HG03460 (cell line): ENCODE results near the gene DLEU7.
A peak's percentile ranks its signal among the peaks of the same experiment; 100 is the strongest.

Experiments used
- ATAC-seq: cut with Tn5 transposase; IDR thresholded peaks from one replicate; pipeline ENCODE4 v1.9.1; 2021; ENCODE audit not compliant: unreplicated experiment

DLEU7 gene

DNA sequence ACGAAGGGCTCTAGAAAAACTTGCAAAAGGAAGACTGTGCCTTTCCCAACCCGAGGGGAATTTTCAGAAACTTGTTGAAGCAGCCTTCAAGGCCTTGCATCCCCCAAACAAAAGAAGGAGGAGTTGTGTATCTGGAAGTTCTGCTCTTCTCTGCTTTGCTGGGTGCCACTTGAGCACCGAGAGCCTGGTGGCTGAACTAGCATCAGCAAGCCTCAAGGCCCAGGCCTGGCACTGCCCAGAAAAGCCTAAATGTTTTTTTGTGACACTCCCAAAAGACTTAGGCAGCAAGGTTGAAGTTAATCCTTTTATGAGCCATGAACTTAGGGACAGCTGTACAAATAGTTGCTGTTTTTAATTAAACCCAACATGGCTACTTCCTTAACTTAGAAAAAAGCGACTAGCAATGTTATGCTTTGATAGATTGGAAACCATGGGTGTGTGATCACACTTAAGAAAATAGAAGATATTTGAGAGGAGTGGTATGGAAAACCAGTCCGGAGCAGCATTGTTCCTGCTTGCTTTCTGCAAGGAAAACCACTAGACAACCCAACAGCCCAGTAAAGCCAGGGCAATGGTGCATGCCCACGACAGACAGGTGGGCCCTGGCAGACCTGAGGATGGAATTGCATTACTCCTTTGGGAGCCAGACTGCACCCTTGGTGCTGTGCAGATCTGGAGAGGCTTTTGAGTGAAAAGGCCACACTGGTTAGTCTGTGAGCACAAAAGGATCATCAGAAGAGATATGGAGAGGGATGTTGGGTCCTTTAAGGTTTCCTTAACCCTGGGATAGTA, 788 bp upstream of the DLEU7 start:
- ATAC-seq: no peak

- no peak for ATAC-seq
Observed at GRCh38 chr13:50842990-50843256, 569 bp downstream of the DLEU7 start.

DNA sequence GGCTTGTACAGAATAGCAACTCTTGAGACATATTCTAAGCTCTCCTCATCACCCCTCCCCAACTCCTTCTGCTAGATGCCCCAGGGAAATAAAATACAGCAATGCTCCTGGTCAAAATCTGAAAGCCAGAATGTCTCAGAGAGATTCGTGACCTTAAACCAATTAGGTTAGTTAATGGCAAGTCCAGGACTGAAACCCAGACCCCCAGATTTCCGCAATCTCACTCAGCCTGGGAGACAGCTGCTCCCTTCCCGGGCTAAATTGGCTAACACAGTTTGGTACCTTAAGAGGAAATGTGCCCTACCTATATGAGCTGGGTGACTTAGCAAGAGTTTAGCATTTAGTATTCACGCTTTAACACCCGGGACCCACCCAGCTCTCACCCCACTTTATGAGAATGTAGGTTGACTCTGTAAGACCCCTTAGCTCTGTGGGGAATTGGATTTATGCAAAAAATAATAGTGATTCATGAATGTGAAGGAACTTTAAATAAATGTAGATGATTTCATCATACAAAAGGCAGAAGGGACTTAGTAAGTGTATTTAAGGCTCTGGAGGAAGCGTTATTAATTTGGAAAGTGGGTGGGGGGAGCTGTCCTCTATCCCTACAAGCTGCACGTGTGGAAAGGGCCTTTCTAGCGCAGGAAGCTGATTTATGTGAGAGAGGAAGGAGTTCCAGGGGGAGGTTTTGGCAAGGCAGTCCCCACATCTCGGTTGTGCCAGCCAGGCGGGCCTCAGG, 1.1 kb downstream of the DLEU7 start:
- ATAC-seq: no peak

DNA sequence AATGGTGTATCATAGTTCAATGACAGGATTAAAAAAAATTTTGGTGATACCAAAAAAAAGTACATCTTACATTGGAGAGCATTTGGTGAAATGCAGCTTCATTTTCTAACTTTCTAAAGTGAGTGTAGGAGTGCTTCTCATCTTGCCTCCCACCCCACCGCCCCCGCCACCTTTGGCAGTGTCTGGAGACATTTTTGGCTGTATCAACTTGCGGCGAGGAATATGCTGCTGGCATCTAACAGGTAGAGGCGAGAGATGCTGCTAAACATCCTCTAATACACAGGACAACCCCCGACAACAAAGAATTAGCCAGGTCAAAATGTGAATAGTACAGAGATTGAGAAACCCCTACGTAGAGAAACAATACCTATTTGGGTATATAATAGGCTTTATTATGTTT, 1.7 kb downstream of the DLEU7 start:
- no peak for ATAC-seq

- no peak for ATAC-seq
Observed at GRCh38 chr13:50840284-50840683, 3.2 kb downstream of the DLEU7 start.

- no peak for ATAC-seq
Observed at GRCh38 chr13:50839828-50840227, 3.7 kb downstream of the DLEU7 start.

DNA sequence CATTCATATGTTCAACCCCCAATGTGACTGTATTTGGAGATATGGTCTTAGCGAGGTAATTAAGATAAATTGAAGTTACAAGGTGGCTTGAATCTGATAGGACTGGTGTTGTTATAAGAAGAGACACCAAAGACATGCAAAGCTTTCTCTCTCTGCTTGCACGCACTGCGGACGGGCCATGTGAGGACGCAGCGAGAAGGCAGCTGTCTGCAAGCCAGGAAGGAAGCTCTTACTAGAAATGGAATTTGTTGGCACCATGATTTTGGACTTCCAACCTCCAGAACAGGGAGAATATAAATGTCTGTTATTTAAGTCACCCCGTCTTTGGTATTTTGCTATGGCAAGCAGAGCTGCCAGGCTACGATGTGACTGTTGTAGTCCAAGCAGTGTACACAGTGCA, 4.8 kb downstream of the DLEU7 start:
- no peak for ATAC-seq

GRCh38 chr13:50838031-50838430, 5.5 kb downstream of the DLEU7 start:
- no peak for ATAC-seq

- no peak for ATAC-seq
Observed at GRCh38 chr13:50831512-50831911, 12.0 kb downstream of the DLEU7 start.

DNA sequence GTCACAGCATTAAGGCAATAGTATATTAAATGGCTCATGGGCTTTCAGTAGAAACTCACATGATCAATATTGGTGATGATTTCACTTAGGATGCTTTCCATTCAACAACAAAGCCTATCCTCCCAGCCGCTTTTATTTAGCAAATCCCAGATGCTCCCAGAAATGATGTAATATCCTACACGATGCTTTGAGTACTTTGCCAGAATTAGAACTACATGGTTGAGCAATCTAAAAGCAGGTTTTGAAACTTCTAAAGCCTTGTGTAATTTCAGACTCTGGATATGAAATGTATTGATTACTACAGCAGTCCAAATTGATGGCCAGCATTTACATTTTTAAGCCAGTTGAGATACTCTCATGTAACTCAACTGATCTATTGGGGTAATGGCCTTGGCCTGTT, 13.6 kb downstream of the DLEU7 start:
- ATAC-seq: no peak

DNA sequence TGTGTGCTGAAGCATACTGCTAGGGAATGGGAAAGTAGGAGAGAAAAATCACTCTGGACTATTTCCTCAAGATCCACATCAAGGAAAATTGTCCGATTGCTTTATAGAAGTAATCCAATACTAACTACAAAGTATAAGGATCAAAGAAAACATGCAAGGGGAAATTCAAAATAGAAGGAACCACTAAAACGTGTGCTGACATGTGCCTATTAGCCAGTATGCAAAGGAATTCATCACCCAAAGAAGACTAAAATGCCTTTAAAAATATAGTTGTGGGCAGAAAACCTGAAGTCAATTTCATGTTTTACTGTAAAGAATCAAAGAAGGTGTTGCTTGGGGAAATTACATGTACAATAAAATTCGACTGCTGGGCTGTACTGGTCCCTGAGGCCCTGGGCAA, 14.3 kb downstream of the DLEU7 start:
- no peak for ATAC-seq

DNA sequence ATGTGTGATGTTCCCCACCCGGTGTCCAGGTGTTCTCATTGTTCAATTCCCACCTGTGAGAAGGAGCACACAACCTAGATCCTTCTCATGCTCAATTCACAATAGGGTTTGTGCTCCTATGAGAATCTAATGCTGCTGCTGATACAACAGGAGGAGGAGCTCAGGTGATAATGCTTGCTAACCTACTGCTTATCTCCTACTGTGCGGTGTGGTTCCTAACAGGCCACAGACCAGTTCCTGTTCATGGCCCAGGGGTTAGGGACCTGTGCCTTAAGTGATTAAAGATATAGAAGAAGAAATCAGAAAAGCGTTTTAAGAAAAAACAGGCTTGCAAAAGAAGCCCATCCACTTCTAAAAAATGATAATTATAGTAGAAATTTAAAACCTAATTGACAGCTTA, 17.5 kb downstream of the DLEU7 start:
- no peak for ATAC-seq

- ATAC-seq: no peak
Observed at GRCh38 chr13:50812242-50812641, 31.2 kb downstream of the DLEU7 start.

GRCh38 chr13:50810998-50811397, 32.5 kb downstream of the DLEU7 start:
- ATAC-seq: peak; percentile 92

- ATAC-seq: no peak
Observed at GRCh38 chr13:50810468-50810867, 33.0 kb downstream of the DLEU7 start.

DNA sequence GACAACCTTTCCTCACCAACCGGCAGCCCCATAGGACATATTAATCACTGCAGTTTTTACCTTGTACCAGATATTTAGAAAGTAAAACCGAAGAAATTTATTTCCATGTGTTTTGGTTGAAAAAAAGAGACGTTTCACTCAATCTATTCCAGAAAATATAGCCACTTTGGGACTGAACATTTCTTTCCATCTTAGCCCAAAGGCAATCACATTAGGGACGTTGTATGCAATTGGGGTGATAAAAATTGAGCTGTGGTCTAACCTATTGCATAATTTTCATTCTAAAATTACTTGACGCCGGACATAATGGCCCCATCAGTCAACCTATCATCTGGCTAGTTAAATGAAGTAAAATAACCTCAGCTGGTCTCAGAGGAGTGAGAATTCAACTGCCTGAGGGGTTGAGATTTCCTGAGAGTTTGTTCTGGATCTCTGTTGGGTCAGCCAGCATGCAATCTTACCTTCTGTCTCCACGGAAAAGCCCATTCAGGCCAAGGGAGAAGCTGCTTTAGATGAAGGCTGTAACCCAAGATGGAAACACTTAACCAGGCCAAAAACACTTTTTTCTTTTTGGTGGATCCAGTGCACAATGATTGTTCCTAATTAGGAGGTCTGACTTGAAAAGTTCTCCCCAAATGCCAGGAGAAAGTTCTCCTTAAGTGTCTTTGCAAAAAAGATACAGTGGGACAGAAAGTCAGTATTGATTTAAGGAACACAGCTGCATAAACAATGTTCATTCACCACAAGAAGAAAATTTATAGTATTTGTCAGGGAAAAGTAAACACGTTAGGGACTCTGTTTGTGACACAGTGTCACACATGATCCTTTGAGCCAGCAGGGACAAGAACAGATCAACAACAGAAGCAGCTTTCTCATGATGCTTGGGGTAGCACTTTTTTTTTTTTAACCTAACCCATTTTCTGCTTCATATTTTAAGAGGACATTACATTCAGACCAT, 34.1 kb downstream of the DLEU7 start:
- ATAC-seq: no peak

GRCh38 chr13:50805805-50806204, 37.7 kb downstream of the DLEU7 start:
- ATAC-seq: no peak

DNA sequence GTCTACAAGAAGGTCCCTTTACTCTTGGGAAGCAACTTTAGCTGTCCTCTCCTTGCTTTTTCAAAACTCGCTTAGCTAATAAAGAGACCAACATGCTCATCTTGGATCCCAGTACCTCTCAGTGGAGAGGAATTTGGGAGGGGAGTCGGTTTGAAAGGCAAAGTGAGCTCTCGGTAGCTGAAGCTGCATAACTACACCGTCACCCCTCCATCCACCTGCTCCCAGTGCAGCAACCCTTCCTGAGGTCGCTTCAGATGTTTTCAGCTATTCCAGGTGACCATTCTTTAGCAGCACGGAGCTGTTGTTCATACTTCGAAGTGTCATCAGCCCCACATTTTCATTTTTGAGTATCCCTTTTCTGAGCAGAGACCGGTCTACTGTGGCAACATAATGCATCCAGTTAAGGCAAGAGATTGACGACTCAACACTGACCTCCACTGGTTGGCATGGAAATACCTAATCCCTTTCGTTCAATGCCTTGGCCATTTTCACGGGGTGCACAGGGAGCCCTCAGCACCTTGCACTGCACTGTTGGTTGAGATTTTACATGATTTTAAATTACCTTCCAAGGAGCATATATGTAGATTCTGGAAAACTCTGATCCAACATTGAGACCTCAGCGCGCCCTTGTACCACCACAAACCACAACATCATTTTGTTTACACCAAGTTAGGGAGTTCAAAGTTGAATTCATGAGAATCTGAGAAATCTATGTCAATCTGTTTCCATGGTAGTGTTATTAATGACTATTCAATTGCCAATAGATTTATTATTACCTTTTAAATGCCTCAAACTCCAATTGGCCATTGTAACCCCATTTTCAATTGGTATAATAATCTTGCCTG, 42.2 kb downstream of the DLEU7 start:
- peak; percentile 82 for ATAC-seq

- ATAC-seq: no peak
Observed at GRCh38 chr13:50800091-50800739, 43.3 kb downstream of the DLEU7 start.

- no peak for ATAC-seq
Observed at GRCh38 chr13:50798923-50799322, 44.6 kb downstream of the DLEU7 start.
